LoVo (cell line): ENCODE measurements around the gene PAGR1.
A peak's percentile ranks its signal among the peaks of the same experiment; 100 is the strongest.

Source experiments
- DNase-seq: peaks from one replicate; pipeline ENCODE4 v3.0.0-alpha.2; 2016; ENCODE audit warnings: low spot score

Gene PAGR1

GRCh38 chr16:29837841-29838240 is 21.9 kb downstream of the PAGR1 start:
- no peak for DNase-seq

GRCh38 chr16:29839822-29840221 is 23.9 kb downstream of the PAGR1 start:
- DNase-seq: no peak

GRCh38 chr16:29840240-29840639 is 24.3 kb downstream of the PAGR1 start:
- no peak for DNase-seq

GRCh38 chr16:29841631-29842030 is 25.7 kb downstream of the PAGR1 start:
- no peak for DNase-seq

GRCh38 chr16:29842732-29843346 is 26.9 kb downstream of the PAGR1 start:
- no peak for DNase-seq

- no peak for DNase-seq
These were observed 28.0 kb downstream of the PAGR1 start for GRCh38 chr16:29843931-29844330.

GRCh38 chr16:29844575-29845331 is 28.8 kb downstream of the PAGR1 start:
- DNase-seq: no peak

- no peak for DNase-seq
These were observed 29.7 kb downstream of the PAGR1 start for GRCh38 chr16:29845656-29846055.

GRCh38 chr16:29848420-29849297 is 32.7 kb downstream of the PAGR1 start:
- DNase-seq: peak; percentile 38

- DNase-seq: no peak
These were observed 33.6 kb downstream of the PAGR1 start for GRCh38 chr16:29849505-29849904.

- DNase-seq: no peak
These were observed 35.0 kb downstream of the PAGR1 start for GRCh38 chr16:29850998-29851397.

GRCh38 chr16:29852654-29853053 is 36.7 kb downstream of the PAGR1 start:
- DNase-seq: no peak

GRCh38 chr16:29854520-29855100 is 38.7 kb downstream of the PAGR1 start:
- no peak for DNase-seq

- DNase-seq: no peak
These were observed 41.3 kb downstream of the PAGR1 start for GRCh38 chr16:29857133-29857760.

- no peak for DNase-seq
These were observed 42.3 kb downstream of the PAGR1 start for GRCh38 chr16:29858149-29858849.

GRCh38 chr16:29858974-29859373 is 43.0 kb downstream of the PAGR1 start:
- no peak for DNase-seq

GRCh38 chr16:29860218-29860617 is 44.3 kb downstream of the PAGR1 start:
- no peak for DNase-seq

GRCh38 chr16:29862383-29862883 is 46.5 kb downstream of the PAGR1 start:
- peak; percentile 38 for DNase-seq

GRCh38 chr16:29862884-29863668 is 47.1 kb downstream of the PAGR1 start, which contains the start of gene CDIPT:
Gene CDIPT, minus strand, starts transcription at chr16:29863226. Its CDS starts 369 bp downstream, at chr16:29862857.
- DNase-seq: peak; percentile 98

- DNase-seq: no peak
These were observed 47.7 kb downstream of the PAGR1 start for GRCh38 chr16:29863669-29863984.
